ENCODE measurements around the gene EPB41L1. TPM values are rescaled to one million over a fixed set of nuclear protein-coding genes. Genes with fewer than 3 reads are reported as not detected.

EPB41L1 gene
- total RNA-seq, 3 donors from 2014 or later (not counting 1 experiment from before 2014, with no cell fraction given), result 0.21 to 0.29 TPM; not detected in 1

DNA sequence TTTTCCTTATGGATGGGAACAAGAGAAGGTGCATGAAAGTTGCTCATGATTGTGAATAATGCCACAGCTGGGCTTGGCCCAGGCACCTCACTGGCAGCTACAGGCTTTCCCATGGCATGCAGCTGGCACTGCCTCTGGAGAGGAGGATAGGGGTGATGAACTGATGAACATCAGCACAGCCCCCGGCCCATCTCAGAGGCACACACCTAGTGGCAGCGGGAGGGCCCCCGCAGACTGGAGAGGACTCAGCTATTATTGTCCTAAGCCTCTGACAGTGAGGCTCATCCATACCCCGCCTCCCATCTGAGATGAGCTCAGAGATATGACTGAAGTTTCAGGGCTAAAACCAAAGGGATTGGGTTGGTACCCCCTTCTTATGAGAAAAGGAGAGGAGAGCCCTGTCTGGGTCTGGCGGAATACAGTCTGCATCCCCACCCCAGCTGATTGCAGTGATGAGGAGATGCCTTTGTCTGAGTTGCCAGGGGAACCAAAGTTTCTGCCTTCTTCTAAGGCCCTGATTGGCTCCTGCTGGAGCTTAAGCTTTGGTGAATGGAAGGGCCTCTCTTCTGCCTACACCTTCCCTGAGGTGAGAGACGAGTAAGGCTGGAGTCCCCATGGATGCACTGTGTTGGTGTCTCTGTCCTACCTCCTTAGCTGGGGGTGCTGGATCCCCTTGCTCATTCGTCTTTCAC is 27.6 kb upstream of the EPB41L1 start:
- H3K27ac Mint-ChIP-seq, result no peak overlapping the region
- Histone ChIP-seq H3K36me3 (ENCODE audit: control insufficient read depth, insufficient read depth, low read length) (no peaks in the 10 kb centered on the region), H3K4me1 (ENCODE audit: control insufficient read depth, insufficient read depth, low read length) (no peaks in the 10 kb centered on the region), H3K27ac (ENCODE audit: low read length) (no peak overlapping the region), H3K4me3 (ENCODE audit: low read length) (no peak overlapping the region), H3K27me3 (ENCODE audit: control insufficient read depth, insufficient read depth, low read length) (no peaks in the 10 kb centered on the region), H3K9me3 (ENCODE audit: control insufficient read depth, insufficient read depth, low read length) (no peaks in the 10 kb centered on the region)
- H3K4me3 Mint-ChIP-seq, result no peak overlapping the region
- TF ChIP-seq, protein P1, sequence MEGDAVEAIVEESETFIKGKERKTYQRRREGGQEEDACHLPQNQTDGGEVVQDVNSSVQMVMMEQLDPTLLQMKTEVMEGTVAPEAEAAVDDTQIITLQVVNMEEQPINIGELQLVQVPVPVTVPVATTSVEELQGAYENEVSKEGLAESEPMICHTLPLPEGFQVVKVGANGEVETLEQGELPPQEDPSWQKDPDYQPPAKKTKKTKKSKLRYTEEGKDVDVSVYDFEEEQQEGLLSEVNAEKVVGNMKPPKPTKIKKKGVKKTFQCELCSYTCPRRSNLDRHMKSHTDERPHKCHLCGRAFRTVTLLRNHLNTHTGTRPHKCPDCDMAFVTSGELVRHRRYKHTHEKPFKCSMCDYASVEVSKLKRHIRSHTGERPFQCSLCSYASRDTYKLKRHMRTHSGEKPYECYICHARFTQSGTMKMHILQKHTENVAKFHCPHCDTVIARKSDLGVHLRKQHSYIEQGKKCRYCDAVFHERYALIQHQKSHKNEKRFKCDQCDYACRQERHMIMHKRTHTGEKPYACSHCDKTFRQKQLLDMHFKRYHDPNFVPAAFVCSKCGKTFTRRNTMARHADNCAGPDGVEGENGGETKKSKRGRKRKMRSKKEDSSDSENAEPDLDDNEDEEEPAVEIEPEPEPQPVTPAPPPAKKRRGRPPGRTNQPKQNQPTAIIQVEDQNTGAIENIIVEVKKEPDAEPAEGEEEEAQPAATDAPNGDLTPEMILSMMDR (IDR thresholded peaks at IDR 0.05), result no peak
- intact Hi-C loops (cut with micrococcal nuclease), result no loop called here
- DNase-seq, result no peak
- H3K9me3 Mint-ChIP-seq, result no peaks in the 10 kb centered on the region
- no peaks in the 10 kb centered on the region for H3K4me1 Mint-ChIP-seq
- 90% methylated on average over 7 of the region's 7 CpGs for WGBS (ENCODE audit: insufficient coverage)
- peaks cover 0 to 6% of the 10 kb centered on the region in 2 donors for H3K27me3 Mint-ChIP-seq (ENCODE audit: low read depth in 2 of 2)
- no peaks in the 10 kb centered on the region for H3K36me3 Mint-ChIP-seq
- ATAC-seq, result no peak

DNA sequence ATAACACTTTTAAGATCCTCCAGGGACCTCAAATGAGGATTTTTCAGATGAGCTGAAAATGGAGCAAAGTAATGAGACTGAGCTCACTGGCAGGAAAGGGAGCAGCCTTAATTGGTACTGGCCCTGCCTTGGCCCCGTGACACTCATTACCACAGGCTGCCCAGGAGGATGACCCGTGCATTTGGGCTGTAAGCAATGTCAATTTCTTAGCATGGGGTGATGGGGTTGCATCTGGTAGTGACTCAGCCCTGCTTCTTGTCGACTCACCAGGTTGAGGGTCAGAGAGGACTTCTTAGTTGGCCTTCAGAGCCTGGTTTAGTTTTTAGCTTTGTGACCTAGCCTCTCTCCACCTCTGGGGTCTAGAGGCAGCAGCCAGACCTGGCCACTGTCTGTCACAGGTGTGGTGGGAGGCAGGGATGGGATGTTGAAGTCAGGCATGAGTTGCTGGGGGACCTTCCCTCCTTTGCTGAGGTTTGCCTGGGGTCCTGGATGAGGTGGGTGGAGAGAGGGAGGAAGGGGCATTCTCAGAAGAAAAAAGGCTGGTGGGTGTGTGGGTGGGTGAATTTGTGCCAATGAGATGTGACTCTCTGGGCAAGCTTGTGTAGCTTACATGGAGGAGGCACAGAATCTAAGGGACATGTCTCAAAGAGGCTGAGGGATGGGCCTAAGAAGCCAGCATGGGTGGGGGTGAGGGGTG is 25.9 kb upstream of the EPB41L1 start:
- Histone ChIP-seq H3K9me3 (ENCODE audit: control insufficient read depth, insufficient read depth, low read length) (no peaks in the 10 kb centered on the region), H3K27ac (ENCODE audit: low read length) (no peak overlapping the region), H3K36me3 (ENCODE audit: control insufficient read depth, insufficient read depth, low read length) (no peaks in the 10 kb centered on the region), H3K4me1 (ENCODE audit: control insufficient read depth, insufficient read depth, low read length) (no peaks in the 10 kb centered on the region), H3K4me3 (ENCODE audit: low read length) (no peak overlapping the region), H3K27me3 (ENCODE audit: control insufficient read depth, insufficient read depth, low read length) (no peaks in the 10 kb centered on the region)
- intact Hi-C loops (cut with micrococcal nuclease), result no loop called here
- no peak for DNase-seq
- Mint-ChIP-seq H3K36me3 (no peaks in the 10 kb centered on the region), H3K27me3 (ENCODE audit: low read depth in 2 of 2) (peaks cover 0 to 6% of the 10 kb centered on the region in 2 donors), H3K4me1 (no peaks in the 10 kb centered on the region), H3K4me3 (no peak overlapping the region), H3K9me3 (no peaks in the 10 kb centered on the region), H3K27ac (no peak overlapping the region)
- ATAC-seq, result no peak
- 84% methylated on average over 3 of the region's 3 CpGs for WGBS (ENCODE audit: insufficient coverage)
- TF ChIP-seq, protein P1 (IDR thresholded peaks at IDR 0.05), result no peak

DNA sequence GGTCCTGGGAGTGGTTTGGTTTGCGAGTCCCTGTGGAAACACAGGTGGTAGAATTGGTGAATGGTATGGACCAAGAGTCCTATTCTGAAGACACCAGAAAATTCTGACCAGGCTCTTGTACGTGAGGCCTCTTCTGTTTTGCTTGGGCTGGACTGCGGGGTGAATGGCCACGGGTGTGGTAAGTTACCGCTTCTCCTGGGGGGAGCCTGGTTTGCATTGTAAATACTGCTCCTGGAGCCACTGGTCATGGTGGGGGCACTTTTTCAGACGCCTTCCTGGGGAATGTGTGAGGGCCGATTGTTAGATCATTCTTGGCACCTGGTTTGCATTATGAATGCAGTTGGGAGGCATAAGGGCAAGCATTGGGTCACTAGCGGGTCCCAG is 25.4 kb upstream of the EPB41L1 start:
- no peaks in the 10 kb centered on the region for H3K27me3 ChIP-seq (ENCODE audit: control insufficient read depth, insufficient read depth, low read length)
- no peaks in the 10 kb centered on the region for H3K9me3 Mint-ChIP-seq
- 94% methylated on average over 8 of the region's 8 CpGs for WGBS (ENCODE audit: insufficient coverage)
- TF ChIP-seq, protein P1 (IDR thresholded peaks at IDR 0.05), result no peak
- no peak overlapping the region for H3K4me3 Mint-ChIP-seq
- no peak overlapping the region for H3K27ac Mint-ChIP-seq
- no peaks in the 10 kb centered on the region for H3K36me3 ChIP-seq (ENCODE audit: control insufficient read depth, insufficient read depth, low read length)
- ATAC-seq (no peak), DNase-seq (no peak)
- peaks cover 0 to 6% of the 10 kb centered on the region in 2 donors for H3K27me3 Mint-ChIP-seq (ENCODE audit: low read depth in 2 of 2)
- intact Hi-C loops (cut with micrococcal nuclease), result no loop called here
- no peaks in the 10 kb centered on the region for H3K9me3 ChIP-seq (ENCODE audit: control insufficient read depth, insufficient read depth, low read length)
- no peak overlapping the region for H3K27ac ChIP-seq (ENCODE audit: low read length)
- H3K4me1 ChIP-seq (ENCODE audit: control insufficient read depth, insufficient read depth, low read length), result no peaks in the 10 kb centered on the region
- no peaks in the 10 kb centered on the region for H3K36me3 Mint-ChIP-seq
- no peak overlapping the region for H3K4me3 ChIP-seq (ENCODE audit: low read length)
- H3K4me1 Mint-ChIP-seq, result no peaks in the 10 kb centered on the region

All from natural killer cell (primary cell).